IPS-18c (cell line): Measurements from ENCODE around the gene GNAO1.
"Not testable (repeated sequence)": the region's sequence is repeated elsewhere in the genome, so short reads cannot be mapped to it uniquely, and the experiment has no call there.

Experiments used
- H3K4me3 ChIP-seq: 2 replicates; pipeline ENCODE4 v1.7.0; 2013; ENCODE audit warnings: low read depth, mild to moderate bottlenecking, low read length, moderate library complexity; ENCODE audit not compliant: insufficient read depth
- H3K9me3 ChIP-seq: one replicate; pipeline ENCODE4 v1.6.1; 2013; ENCODE audit warnings: mild to moderate bottlenecking, low read length, moderate library complexity; ENCODE audit not compliant: control insufficient read depth, insufficient read depth

The GNAO1 gene

DNA sequence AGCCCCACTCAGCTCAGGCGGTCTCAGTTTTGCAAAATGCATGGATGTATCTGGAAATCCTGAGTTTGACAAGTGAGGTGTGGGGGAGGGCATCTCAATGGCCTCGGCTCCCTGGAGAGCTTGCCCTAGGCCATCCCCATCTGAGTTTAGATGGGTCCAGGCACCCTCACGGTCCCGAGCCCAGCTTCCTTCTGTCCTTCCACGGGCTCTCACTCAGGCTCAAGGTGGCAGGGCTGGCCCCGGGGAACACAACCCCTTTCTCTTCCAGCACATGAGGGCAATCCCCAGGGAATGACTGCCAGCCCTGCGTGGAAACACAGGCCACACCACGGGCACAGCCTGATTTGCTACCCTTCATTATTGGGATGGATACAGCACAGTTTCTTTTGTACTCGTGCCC lies 175.7 kb downstream of the GNAO1 start:
- Histone ChIP-seq H3K4me3 (no peak overlapping the region), H3K9me3 (no peaks in the 10 kb centered on the region)

DNA sequence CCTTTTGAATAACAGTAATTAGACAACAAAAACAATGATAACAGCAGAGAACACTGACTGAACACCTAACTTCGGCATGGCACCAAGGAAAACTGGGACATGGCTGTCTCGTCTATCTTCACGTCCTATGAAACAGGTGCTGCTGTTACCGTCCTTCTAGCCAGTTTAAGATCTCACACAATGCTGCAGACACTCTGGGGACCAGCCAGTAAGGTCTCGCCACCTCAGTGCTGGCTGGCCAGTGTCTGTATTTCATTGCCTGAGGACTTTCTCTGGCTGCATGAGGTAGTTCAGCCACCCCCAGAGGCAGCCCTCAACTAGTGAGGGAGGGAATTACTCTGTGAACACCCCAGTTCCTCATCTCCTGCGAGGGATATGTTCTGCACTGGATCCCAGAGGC lies 176.5 kb downstream of the GNAO1 start:
- Histone ChIP-seq H3K4me3 (no peak overlapping the region), H3K9me3 (no peaks in the 10 kb centered on the region)

DNA sequence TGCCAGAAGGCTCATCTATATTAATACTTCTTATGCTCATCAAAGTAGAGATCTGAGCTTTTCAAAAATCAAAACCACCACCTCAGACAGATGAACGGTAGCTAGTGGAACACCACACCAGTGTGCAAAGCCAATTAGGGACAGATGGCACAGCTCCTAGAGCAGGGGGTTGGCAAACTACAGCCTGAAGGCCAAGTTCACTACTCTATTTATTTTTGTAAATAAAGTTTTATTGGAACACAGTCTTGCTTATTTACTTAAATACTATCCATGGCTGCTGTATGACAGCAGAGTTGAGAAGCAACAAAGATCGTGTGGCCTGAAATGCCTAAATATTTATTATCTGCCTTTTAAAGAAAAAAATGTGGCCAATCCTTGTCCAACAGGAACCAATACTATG lies 177.3 kb downstream of the GNAO1 start:
- Histone ChIP-seq H3K9me3 (no peaks in the 10 kb centered on the region), H3K4me3 (no peak overlapping the region)

DNA sequence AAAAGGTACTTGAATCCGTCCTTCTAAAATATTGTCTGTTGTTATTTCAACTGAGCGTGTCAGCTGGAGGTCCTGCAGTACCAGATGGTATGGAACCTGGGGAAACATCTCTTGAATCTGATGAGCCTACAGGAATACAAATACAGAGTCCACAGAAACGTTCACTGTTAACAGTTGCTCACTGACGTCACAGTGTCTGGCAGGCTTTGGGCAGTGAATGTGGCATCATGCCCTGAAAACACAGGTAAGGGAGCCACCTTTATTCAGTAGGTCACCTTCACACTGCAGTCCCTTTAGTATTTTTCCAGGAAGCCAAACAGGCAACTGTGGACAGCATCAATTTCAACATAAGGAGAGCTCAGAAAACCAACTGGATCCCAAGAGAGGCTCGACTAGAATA lies 177.9 kb downstream of the GNAO1 start:
- Histone ChIP-seq H3K9me3 (no peaks in the 10 kb centered on the region), H3K4me3 (no peak overlapping the region)

DNA sequence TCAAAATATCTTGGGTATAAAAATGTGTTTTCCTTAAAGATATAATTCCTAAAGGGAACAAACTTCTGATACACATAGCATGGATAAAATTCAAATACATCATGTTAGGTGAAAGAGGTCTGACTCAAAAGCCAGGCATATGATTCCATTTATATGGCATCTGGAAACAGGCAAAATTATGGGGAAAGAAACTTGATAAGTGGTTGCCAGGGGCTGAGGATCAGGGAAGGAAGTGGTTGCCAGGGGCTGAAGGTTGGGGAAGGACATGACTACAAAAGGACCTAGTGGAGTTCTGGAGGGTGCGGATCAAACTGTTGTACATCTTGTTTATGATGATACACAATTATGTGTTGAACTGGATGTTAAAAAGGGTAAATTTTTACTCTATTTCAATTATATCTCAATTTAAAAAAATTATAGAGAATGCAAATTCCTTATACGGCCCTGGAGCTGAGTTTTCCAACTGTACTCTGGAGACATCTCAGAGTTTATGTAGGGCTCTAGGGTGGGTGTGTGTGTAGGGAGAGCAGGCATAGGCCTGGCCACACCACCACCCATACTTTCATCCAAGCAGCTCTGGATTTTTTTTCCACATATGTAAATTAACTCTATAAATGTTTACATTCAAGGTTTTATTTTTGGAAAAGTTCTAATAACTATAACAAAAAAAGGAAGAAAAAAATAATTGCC lies 179.0 kb downstream of the GNAO1 start:
- H3K9me3 ChIP-seq: no peaks in the 10 kb centered on the region

DNA sequence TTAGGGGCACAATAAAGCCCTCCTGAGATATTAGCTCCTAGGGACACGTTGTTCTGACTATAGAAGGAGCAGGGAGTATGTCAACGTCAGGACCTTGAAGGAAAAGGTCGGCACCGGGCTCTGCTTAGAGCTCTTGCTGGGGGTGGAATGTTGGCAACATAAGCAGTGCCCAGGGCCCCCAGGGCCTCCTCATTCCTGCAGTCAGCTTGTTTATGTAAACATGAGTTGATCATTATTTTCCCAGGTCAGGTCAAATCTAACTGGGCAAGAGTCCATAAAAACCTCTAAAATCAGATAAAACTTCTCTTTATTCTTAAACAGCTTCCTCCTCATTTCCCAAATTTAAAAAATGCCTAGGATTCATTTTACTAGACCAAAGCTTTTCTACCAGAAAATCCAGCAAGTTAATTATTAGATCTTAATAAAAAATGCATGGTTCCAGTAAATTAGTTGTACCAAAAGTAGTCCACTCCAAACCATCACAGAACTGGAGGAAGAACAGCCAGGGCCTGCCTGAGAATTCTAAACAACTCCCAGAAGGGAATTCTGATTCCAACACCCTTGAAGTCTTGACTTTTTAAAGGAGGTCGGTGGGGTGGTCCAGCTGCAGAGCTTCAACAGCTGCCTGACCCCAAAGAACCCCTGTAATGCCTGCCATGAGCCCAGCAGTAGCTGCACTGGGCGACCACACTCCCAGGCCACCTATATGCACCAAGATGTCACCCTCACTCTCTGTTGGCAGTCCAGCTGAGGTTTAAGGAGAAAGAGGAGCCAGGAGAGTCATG lies 179.8 kb downstream of the GNAO1 start:
- H3K9me3 ChIP-seq: no peaks in the 10 kb centered on the region
- H3K4me3 ChIP-seq: no peak overlapping the region

More for the DNA sequence above, 179.0 kb downstream of the GNAO1 start:
- H3K4me3 ChIP-seq: no peak overlapping the region

DNA sequence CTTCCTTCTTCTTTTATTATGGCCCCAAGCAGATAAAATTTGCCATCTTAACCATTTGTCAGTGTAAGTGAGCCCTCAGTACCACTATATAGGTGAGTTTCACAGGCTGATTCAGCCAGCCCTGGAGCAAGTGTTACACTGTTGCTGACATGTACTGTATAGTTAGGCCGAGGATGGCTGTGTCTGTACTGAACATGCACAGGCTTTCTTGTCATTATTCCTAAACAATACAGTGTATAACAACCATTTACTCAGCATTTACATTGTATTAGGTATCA lies 180.3 kb downstream of the GNAO1 start:
- Histone ChIP-seq H3K4me3 (no peak overlapping the region), H3K9me3 (no peaks in the 10 kb centered on the region)

DNA sequence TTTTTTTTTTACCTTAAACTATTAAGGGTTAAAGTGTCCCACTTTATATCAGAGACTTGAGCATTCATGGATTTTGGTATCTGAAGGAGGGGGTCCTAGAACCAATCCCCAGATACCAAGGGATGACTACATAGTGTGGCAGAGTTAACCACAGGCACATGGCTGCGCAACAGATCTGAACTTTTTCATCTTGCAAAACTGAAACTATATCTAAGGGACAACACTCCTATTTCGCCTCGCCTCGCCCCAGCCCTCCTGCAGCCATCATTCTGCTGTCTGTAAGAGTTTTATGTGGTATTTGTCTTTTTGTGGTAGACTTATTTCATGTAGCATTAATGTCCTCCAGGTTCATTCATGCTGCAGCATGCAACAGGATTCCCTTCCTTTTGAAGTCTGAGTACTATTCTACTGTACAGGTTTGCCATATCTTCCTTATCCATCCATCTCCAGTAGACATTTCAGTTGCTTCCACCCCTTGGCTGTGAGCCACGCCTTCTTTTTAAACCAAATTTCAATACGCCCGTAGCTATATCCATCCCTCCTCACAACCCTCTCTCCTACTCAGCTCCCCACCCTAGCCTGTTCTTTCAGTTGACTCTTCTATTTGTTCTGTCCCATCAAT lies 180.8 kb downstream of the GNAO1 start:
- no peaks in the 10 kb centered on the region for H3K9me3 ChIP-seq
- no peak overlapping the region for H3K4me3 ChIP-seq

DNA sequence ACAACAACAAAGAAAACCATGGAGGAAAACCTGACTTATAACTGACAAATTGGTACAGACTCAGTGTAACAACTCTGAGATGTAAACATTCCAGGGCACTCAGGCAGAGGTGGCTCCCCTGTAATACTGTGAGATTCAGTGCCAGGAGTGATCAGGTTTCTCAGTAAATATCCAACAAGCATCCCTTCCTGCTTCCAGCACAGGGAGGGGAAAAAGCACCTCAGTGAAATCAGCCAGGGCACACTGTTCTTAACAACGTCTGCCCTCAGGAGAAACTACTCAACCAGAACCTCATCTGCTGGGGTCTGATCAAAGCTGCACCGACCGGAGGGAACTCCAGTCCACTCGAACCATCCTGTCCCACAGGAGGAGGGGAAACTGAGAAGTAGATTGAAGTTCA lies 181.7 kb downstream of the GNAO1 start:
- Histone ChIP-seq H3K9me3 (no peaks in the 10 kb centered on the region), H3K4me3 (no peak overlapping the region)

DNA sequence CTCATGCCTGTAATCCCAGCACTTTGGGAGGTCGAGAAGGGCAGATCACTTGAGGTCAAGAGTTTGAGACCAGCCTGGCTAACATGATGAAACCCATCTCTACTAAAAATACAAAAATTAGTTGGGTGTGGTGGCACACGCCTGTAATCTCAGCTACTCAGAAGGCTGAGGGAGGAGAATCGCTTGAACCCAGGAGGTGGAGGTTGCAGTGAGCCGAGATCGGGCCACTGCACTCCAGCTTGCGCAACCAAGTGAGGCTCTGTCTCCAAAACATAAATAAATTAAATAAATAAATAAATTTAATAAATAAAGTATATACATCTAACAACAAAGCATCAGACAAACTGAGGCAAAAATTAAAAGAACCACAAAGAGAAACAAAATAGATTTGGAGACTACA lies 184.5 kb downstream of the GNAO1 start:
- H3K4me3 ChIP-seq, H3K9me3 ChIP-seq: not testable (repeated sequence)

DNA sequence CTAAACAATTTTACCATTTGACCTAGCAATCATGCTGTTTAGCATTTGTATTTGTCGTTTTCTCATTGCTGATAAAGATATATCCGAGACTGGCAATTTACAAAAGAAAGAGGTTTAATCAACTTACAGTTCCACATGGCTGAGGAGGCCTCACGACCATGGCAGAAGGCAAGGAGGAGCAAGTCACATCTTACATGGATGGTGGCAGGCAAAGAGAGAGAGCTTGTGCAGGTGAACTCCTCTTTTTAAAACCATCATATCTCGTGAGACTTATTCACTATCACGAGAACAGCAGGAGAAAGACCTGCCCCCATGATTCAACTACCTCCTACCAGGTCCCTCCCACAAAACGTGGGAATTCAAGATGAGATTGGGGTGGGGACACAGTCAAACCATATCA lies 187.8 kb downstream of the GNAO1 start:
- H3K9me3 ChIP-seq, H3K4me3 ChIP-seq: not testable (repeated sequence)

DNA sequence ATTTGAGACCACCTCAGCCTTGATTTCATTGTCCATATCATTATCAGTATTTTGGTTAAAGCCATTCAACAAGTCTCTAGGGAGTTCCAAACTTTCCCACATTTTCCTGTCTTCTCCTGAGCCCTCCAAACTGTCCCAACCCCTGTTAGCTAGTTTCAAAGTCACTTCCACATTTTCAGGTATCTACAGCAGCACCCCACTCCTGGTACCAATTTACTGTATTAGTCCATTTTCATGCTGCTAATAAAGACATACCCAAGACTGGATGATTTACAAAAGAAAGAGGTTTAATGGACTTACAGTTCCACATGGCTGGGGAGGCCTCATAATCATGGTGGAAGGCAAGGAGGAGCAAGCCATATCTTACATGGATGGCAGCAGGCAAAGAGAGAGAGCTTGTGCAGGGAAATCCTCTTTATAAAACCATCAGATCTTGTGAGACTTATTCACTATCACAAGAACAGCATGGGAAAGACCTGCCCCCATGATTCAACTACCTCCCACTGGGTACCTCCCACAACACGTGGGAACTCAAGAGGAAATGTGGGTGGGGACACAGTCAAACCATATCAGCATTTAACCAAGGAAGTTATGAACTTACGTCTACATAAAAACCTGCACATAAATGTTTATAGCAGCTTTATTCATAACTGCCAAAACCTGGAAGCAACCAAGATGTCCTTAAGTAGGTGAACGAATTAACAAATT lies 189.6 kb downstream of the GNAO1 start:
- not testable (repeated sequence) for H3K4me3 ChIP-seq, H3K9me3 ChIP-seq

DNA sequence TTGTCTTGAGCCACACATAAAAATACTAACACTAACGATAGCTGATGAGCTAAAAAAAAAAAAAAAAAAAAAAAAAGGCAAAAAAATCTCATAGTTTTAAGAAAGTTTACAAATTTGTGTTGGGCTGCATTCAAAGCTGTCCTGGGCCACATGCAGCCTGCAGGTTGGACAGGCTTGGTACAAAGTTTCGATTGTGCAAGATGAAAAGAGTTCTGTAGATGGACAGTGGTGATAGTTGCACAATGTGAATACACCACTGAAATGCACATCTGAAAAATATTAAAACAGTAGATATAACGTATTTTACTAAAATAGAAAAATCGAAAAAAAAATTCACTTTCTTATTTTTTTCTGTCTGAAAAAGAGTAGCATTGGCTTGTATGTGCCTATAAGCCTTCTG lies 191.2 kb downstream of the GNAO1 start:
- no peak overlapping the region for H3K4me3 ChIP-seq
- H3K9me3 ChIP-seq: peaks cover 5% of the 10 kb centered on the region

DNA sequence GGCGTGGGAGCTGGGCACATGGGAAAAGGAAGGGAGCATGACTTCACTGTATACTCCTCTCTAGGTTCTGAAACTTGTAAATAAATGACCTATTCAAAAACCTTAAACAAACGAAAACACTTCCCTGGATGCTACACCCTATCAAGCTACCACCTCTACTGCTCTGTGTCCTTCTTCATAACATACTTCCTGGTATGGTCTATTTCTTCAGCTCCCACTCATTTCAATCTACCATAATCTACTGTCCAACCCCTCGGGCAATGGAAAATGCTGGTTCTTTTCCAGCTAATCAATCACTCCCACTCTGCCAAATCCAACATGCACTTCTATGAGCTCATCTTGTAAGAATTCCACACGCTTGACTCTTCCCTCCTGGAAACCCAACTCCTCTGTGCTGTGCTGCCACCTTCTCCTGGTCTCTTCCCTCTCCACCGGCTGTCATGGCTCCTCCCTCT lies 191.6 kb downstream of the GNAO1 start:
- Histone ChIP-seq H3K9me3 (peaks cover 5% of the 10 kb centered on the region), H3K4me3 (no peak overlapping the region)

DNA sequence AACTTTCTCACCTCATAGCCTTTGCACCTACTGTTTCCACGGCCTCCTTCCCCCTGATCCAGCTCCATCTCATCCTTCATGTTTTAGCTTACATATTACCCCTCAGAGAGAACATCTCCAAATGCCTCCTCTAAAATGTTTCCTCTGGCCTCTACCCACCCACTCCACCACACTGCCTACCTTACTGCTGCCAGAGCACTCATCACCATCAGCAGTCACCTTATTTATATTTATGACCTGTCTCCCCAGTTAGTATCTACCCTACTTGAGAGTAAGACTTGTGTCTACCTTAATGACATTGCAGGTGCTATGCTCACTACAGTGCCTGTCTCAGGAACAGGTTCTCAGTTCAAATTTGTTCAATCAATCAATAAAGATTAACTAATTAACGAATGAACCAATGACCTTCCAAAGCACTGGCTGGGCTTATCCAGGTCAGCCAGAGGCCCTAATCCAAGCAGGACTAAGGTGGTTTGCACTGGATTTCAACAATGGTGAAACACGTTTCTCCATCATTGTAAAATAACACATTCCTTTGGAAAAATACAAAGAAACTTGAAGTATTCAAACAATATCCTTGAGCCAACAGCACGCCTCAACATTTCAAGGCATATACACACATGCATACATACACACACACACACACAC lies 192.9 kb downstream of the GNAO1 start:
- Histone ChIP-seq H3K9me3 (peaks cover 5% of the 10 kb centered on the region), H3K4me3 (no peak overlapping the region)

DNA sequence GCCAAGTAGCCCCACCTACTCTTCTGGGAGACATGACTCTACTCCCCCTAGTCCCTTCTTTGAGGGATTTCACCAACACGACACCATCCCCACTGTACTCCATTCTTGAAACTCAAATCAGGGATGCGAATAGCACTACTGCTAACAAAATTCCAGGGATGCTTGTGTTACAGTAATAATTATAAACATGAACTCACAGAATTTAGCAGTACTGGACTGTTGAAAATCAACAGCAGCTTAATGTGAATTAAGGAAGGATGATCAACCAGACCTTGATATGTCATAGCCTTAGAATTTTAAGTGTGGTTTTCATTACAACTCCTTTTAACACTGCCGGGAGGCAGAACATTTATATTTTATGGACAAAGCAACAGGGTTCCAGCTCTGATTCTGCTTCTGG lies 196.1 kb downstream of the GNAO1 start:
- Histone ChIP-seq H3K4me3 (no peak overlapping the region), H3K9me3 (peaks cover 3% of the 10 kb centered on the region)

DNA sequence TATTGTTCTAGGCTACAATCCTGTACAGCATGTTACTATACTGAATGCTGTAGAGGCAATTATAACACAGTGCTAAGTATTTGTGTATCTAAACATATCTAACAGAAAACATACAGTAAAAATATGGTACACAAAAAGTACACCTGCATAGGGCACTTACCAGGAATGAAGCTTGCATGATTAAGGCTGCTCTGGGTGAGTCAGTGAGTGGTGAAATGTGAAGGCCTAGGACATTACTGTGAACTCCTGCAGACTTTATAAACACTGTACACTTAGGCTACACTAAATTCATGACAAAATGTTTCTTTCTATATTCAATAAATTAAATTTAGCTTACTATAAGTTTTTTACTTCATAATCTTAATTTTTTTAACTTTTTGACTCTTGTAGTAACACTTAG lies 196.9 kb downstream of the GNAO1 start:
- H3K9me3 ChIP-seq: peaks cover 3% of the 10 kb centered on the region
- H3K4me3 ChIP-seq: no peak overlapping the region
